K562 (cell line): Measurements from ENCODE around the gene RGR. TPM values are rescaled to one million over a fixed set of nuclear protein-coding genes. Genes with fewer than 3 reads are reported as not detected.

Experiments used
- ATAC-seq: fragments of 200-7000 bp; cut with Tn5 transposase; 3 replicates; pipeline ENCODE4 v1.9.1; 2020; ENCODE audit warnings: moderate library complexity
- BruUV-seq: library from RNA; stranded (reverse); fragments of 400-500 nt; replicated peaks from 2 replicates; lab custom pipeline; 2021; lab: Mats Ljungman, UMichigan
- CTCF ChIA-PET: fragments of 300-600 bp; formaldehyde crosslinking; extraction: SDS; loops from one replicate; lab custom pipeline; 2021; ENCODE audit warnings: low intra/inter-chr PET ratio; lab: Yijun Ruan, JAX
- POLR2A ChIA-PET: fragments of 300-600, 350-650 bp; sonication (Branson Sonifier 250); formaldehyde crosslinking; extraction: SDS; loops from one replicate; lab custom pipeline; 2021; ENCODE audit warnings: antibody characterized with exemption, inconsistent platforms; lab: Yijun Ruan, JAX
- DNase-seq, 4 experiments: peaks; one replicate each; pipeline versions ENCODE4 v3.0.0 to v3.0.0-alpha.2; 2011 to 2018; ENCODE audit warnings: low spot score in 3 of 4, mixed read lengths in 3 of 4; ENCODE audit errors: extremely low read depth in 1 of 4
- FAIRE-seq: peaks from 2 replicates; lab custom pipeline; 2011; peaks lifted over from hg19 to GRCh38; lab: Jason Lieb, UNC
- H2AFZ ChIP-seq: 2 replicates; pipeline ENCODE4 v1.6.0; 2011; ENCODE audit warnings: low read depth, low read length, control low read depth, inconsistent platforms
- H3K27ac ChIP-seq: fragments of 200-600 bp; 3 replicates; pipeline ENCODE4 v1.8.0; 2011; ENCODE audit warnings: low read depth, mild to moderate bottlenecking, control low read depth, inconsistent platforms, low read length, moderate library complexity, mixed read lengths; ENCODE audit errors: extremely low read depth
- H3K27me3 ChIP-seq, 2 experiments: fragments of 300-600 bp in 1 of 2; 2 replicates in 1 of 2; 3 replicates in 1 of 2; pipeline versions ENCODE4 v1.6.0 to v1.8.0; 2011; ENCODE audit warnings: inconsistent platforms in 2 of 2, low read length in 2 of 2, mild to moderate bottlenecking in 1 of 2, mixed read lengths in 1 of 2, moderate library complexity in 1 of 2; ENCODE audit not compliant: control insufficient read depth in 2 of 2, insufficient read depth in 2 of 2
- H3K36me3 ChIP-seq: fragments of 300-600 bp; 3 replicates; pipeline ENCODE4 v1.8.0; 2011; ENCODE audit warnings: mild to moderate bottlenecking, low read length, inconsistent platforms; ENCODE audit not compliant: control insufficient read depth, insufficient read depth
- H3K4me1 ChIP-seq, 2 experiments: fragments of 200-600 bp in 1 of 2; replicated peaks in 1 of 2; 2 replicates in 1 of 2; 3 replicates in 1 of 2; pipeline versions ENCODE4 v1.5.1 to v1.8.0; 2011; ENCODE audit warnings: inconsistent platforms in 2 of 2, low read length in 2 of 2, mild to moderate bottlenecking in 1 of 2, mixed read lengths in 1 of 2, moderate library complexity in 1 of 2; ENCODE audit not compliant: control insufficient read depth in 2 of 2, insufficient read depth in 2 of 2
- H3K4me2 ChIP-seq: 2 replicates; pipeline ENCODE4 v1.6.1; 2011; ENCODE audit warnings: low read length, control low read depth, inconsistent platforms, mixed read lengths; ENCODE audit not compliant: insufficient read depth
- H3K4me3 ChIP-seq: fragments of 200-600 bp; sonication (generic), shearing (Covaris generic); 2 replicates; pipeline ENCODE4 v1.5.1; 2016; ENCODE audit warnings: control low read depth, inconsistent platforms
- H3K79me2 ChIP-seq: fragments of 200-600 bp; 3 replicates; pipeline ENCODE4 v1.8.0; 2011; ENCODE audit warnings: low read length, inconsistent platforms; ENCODE audit not compliant: control insufficient read depth, insufficient read depth
- H3K9ac ChIP-seq, 2 experiments: 2 replicates each; pipeline versions ENCODE4 v1.6.0 to v1.6.1; 2011; ENCODE audit warnings: low read depth in 2 of 2, low read length in 2 of 2, control low read depth in 1 of 2, inconsistent platforms in 1 of 2, mild to moderate bottlenecking in 1 of 2, mixed read lengths in 1 of 2; ENCODE audit not compliant: insufficient read depth in 1 of 2
- H3K9me1 ChIP-seq: one replicate; pipeline ENCODE4 v1.6.0; 2011; ENCODE audit warnings: inconsistent platforms, mild to moderate bottlenecking, low read length, moderate library complexity; ENCODE audit not compliant: control insufficient read depth, insufficient read depth
- H3K9me3 ChIP-seq: replicated peaks from 2 replicates; pipeline ENCODE4 v1.5.1; 2011; ENCODE audit warnings: low read depth, low read length, inconsistent platforms; ENCODE audit not compliant: control insufficient read depth, insufficient read depth
- H4K20me1 ChIP-seq: replicated peaks from 2 replicates; pipeline ENCODE4 v1.6.1; 2011; ENCODE audit warnings: low read length, inconsistent platforms, mixed read lengths; ENCODE audit not compliant: control insufficient read depth, insufficient read depth
- FOXA1 ChIP-seq: fragments of 450-650 bp; IDR thresholded peaks from 2 replicates; pipeline ENCODE4 v1.6.1; 2016; ENCODE audit warnings: mild to moderate bottlenecking, borderline replicate concordance
- FOXJ3 ChIP-seq: sonication (generic); formaldehyde crosslinking; IDR thresholded peaks from 2 replicates; pipeline ENCODE4 v1.4.0; 2020; ENCODE audit warnings: mild to moderate bottlenecking, missing genetic modification reagents
- SIRT6 ChIP-seq: IDR thresholded peaks from one replicate; pipeline ENCODE4 v1.6.1; 2012; ENCODE audit warnings: low read depth, mild to moderate bottlenecking, control low read depth, inconsistent platforms, low read length, moderate library complexity
- ZNF696 ChIP-seq: fragments of 250-450 bp; sonication (Bioruptor Pico); conservative IDR thresholded peaks from 2 replicates; pipeline ENCODE4 v1.4.0; 2020; ENCODE audit warnings: mild to moderate bottlenecking, moderate library complexity
- WGBS: fragments of 100-300 bp; shearing (Covaris generic); methylation state at CpG from one replicate; pipeline ENCODE4 v1.1.6; 2016; ENCODE audit warnings: low coverage, mixed read lengths; ENCODE audit not compliant: insufficient coverage; ENCODE audit errors: missing lambda C conversion rate; 5-methylcytosine and 5-hydroxymethylcytosine counted together
- in situ Hi-C: fragments of 300-500 bp; cut with MboI; formaldehyde crosslinking; loops from 4 replicates; pipeline ENCODE4 v1.15.0; 2018; ENCODE audit warnings: inconsistent platforms, mixed read lengths
- intact Hi-C: fragments of 100-400 bp; cut with micrococcal nuclease; formaldehyde crosslinking; loops from 2 replicates; pipeline ENCODE4 v1.14.2; 2022
- polyA plus RNA-seq, 8 experiments: library from polyadenylated mRNA; depleted of rRNA in 4 of 8; stranded (reverse) in 5 of 8; unstranded in 3 of 8; fragments of >200 nt; fragmentation: Nextera tagmentation in 2 of 8; fragmentation: Illumina TruSeq in 1 of 8; extraction: Ambion mirVana in 2 of 8; extraction: Trizol in 1 of 8; gene quantifications; 2 replicates each; pipeline versions ENCODE4 v1.2.1 to v1.2.3, GENCODE V29; 2011 to 2014; ENCODE audit warnings: inconsistent platforms in 1 of 8, missing spikeins in 1 of 8
- total RNA-seq, 7 experiments: library from RNA; depleted of rRNA in 6 of 7; stranded (reverse); fragments of >200 nt in 6 of 7; fragmentation: Illumina TruSeq in 2 of 7; extraction: Trizol in 2 of 7; gene quantifications; 2 replicates each; pipeline versions ENCODE4 v1.2.1 to v1.2.3, GENCODE V29; 2011 to 2021; ENCODE audit warnings: low replicate concordance in 1 of 7
- TF ChIP-seq, protein P1 (sequence below): IDR thresholded peaks from 2 replicates; pipeline ENCODE4 v1.6.1; 2014; ENCODE audit warnings: antibody characterized with exemption

Gene RGR
- total and polyA plus RNA-seq, 9 of the 15 experiments (the other 6 are each of a cell fraction or from before 2014, with no cell fraction given) = not detected

DNA sequence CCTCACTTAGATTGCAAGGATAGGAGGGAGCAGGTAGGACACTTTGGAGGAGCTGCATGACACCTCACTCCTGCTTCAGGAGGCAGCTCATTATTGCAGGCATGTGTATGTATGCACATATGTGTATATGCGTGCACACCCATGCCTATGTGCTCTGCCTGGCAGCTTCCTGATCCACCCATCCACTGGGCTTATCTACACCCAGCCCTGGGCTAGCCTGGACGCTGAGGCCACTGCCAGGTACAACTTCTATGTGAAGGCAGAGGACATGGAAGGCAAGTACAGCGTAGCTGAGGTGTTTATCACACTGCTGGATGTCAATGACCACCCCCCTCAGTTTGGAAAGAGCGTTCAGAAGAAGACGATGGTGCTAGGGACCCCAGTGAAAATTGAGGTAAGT, 32.8 kb upstream of the RGR start:
- no TSS peak for BruUV-seq
- no peaks in the 10 kb centered on the region for H3K9me3 ChIP-seq
- peaks cover 6% of the 10 kb centered on the region; the same call in 1 of the 2 replicates for H4K20me1 ChIP-seq
- no peak overlapping the region for H3K9ac ChIP-seq
- no peak overlapping the region for H2AFZ ChIP-seq
- peaks cover 0 to 6% of the 10 kb centered on the region in 2 experiments; a peak in 2 of 5 replicates for H3K4me1 ChIP-seq
- H3K4me2 ChIP-seq = no peak overlapping the region
- no peaks in the 10 kb centered on the region for H3K79me2 ChIP-seq
- no peaks in the 10 kb centered on the region for H3K9me1 ChIP-seq
- peaks cover 5 to 49% of the 10 kb centered on the region in 2 experiments for H3K27me3 ChIP-seq
- FAIRE-seq (no peak), ATAC-seq (no peak), DNase-seq (no peak)
- in situ Hi-C loops (no loop called here), intact Hi-C loops (no loop called here)
- WGBS = 0% methylated on average over 5 of the region's 5 CpGs
- no peaks in the 10 kb centered on the region for H3K36me3 ChIP-seq
- no peak overlapping the region for H3K4me3 ChIP-seq
- POLR2A ChIA-PET = interaction anchor here (0.5 to 2.3 kb wide), 4 partner anchors 9 to 53 kb away, joined by 3 to 6 read pairs (median 4); no protein-coding TSS in a partner anchor
- CTCF ChIA-PET = no interaction called here
- TF ChIP-seq SIRT6 = no peak
- TF ChIP-seq FOXA1 = no peak
- TF ChIP-seq, protein P1, sequence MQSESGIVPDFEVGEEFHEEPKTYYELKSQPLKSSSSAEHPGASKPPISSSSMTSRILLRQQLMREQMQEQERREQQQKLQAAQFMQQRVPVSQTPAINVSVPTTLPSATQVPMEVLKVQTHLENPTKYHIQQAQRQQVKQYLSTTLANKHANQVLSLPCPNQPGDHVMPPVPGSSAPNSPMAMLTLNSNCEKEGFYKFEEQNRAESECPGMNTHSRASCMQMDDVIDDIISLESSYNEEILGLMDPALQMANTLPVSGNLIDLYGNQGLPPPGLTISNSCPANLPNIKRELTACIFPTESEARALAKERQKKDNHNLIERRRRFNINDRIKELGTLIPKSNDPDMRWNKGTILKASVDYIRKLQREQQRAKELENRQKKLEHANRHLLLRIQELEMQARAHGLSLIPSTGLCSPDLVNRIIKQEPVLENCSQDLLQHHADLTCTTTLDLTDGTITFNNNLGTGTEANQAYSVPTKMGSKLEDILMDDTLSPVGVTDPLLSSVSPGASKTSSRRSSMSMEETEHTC = no peak
- TF ChIP-seq ZNF696 (CRISPR knock-in tag) = no peak
- no peak for TF ChIP-seq FOXJ3 (CRISPR knock-in tag)
- H3K27ac ChIP-seq = no peak overlapping the region
